Cerebellar nuclear complex (tissue), 1 donor: ENCODE measurements around the gene GCNT2.
A peak's percentile ranks its signal among the peaks of the same experiment; 100 is the strongest.
"Not testable (repeated sequence)": the region's sequence is repeated elsewhere in the genome, so short reads cannot be mapped to it uniquely, and the experiment has no call there.

Experiments used
- DNase-seq, 2 experiments: peaks; one replicate each; lab custom pipeline; 2025; lab: John Stamatoyannopoulos, UW

GCNT2 gene

DNA sequence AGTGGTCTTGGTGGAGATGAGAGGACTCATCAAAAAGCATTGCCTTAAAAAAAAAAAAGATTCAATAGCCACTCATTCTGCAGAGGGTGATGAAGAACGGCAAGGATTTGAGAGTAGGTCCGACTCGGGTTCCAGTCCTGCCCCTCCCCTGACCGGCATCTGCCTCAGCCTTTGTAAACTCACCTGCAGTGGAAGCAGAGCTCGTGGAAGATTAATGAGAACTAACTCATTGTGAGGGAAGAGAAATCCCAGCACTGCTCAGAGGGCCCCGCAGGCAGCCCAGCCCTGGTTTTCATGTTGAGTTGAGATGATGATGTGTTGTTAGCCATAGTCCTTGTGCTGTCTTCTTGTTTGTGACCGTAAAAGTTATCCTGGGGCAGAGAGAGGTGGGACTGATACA is 59.4 kb downstream of the GCNT2 start:
- DNase-seq, result no peak

DNA sequence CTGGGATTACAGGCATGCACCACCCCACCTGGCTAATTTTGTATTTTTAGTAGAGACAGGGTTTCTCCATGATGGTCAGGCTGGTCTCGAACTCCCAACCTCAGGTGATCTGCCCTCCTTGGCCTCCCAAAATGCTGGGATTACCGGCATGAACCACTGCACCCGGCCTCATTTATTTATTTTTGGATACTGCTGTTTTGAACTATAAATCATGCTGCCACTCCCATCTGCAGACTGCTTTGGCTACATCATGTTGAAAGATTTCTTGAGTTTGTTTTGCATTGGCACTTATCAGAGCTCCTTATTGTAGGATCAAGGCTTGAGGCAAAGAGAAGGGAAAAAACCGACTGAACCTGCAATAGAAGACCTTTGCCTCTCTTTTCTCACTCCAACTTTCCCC is 60.3 kb downstream of the GCNT2 start:
- DNase-seq, result not testable (repeated sequence)

- no peak for DNase-seq
These were observed 61.8 kb downstream of the GCNT2 start for GRCh38 chr6:10582774-10583508.

GRCh38 chr6:10583509-10583901 is 62.4 kb downstream of the GCNT2 start:
- DNase-seq, result no peak

- DNase-seq, result no peak
These were observed 63.5 kb downstream of the GCNT2 start for GRCh38 chr6:10584607-10585006.

DNA sequence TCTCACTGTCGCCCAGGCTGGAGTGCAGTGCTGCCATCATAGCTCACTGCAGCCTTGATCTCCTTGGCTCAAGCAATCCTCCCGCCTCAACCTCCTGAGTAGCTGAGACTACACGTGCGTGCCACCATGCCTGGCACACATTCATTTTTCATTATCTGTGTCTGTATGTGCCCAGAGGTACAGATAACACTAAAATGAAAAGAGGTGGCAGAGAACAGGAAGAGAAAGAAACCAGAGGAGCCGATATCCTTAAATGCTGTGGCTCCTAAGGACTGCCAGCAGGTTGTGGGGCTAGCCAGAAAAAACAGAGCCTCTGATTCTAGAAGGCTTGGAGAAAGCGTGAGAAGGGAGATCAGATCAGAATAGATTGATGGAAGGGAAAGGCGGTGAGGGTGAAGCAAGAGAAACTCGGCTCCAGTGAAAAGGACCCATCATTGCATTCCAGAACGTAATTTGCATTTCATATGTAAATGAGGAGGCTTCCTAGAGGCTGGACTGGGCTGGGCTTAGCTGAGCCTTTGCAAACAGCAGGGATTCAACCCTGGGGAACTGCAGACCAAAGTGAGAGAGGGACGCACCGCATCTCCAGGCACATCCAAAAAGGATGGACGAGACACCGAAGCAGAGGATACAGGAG is 64.2 kb downstream of the GCNT2 start:
- DNase-seq, result peak in 1 of 2 experiments; percentile 53

DNA sequence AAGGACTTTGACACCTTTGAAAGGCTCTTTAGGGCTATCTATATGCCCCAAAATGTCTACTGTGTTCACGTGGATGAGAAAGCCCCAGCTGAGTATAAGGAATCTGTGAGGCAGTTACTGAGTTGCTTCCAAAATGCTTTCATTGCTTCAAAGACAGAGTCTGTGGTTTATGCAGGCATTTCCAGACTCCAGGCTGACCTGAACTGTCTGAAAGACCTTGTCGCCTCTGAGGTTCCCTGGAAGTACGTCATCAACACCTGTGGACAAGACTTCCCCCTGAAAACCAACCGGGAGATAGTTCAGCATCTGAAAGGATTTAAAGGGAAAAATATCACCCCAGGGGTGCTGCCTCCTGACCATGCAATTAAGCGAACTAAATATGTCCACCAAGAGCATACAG is 65.2 kb downstream of the GCNT2 start:
- no peak for DNase-seq

DNA sequence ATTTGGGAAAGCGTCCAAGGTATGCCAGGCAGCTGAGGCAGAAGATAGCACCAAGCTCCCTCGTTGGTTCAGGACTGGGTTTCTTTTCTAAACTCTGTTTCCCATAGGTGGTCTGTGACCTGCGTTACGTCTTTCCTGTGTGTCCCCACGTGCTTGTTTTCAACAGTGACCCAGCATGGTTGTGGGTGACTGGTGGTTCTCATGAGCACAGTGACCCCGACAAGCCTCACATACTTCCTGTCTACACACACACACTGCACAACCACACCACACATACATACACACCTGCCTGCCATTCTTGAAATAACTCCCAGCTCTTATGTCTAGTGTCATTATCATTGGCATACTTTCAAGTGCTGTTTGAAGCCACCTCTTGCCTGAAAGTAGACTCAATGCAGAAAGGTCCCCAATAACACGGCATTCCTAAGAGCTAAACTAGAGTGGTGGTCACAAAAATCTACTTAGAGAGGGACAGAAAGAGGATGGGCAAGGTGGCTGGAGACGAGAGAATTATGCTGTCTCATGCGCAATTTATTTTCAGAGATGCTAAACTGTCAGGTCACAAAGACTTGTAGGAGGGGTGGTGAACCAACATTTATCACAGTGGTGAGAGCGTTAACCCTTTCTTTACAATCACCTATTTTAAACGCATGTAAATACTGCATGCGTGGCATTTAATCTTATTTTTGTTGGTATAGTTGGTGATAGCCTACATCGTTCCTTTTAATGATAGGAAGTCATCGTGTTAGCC is 66.7 kb downstream of the GCNT2 start:
- DNase-seq, result no peak

DNA sequence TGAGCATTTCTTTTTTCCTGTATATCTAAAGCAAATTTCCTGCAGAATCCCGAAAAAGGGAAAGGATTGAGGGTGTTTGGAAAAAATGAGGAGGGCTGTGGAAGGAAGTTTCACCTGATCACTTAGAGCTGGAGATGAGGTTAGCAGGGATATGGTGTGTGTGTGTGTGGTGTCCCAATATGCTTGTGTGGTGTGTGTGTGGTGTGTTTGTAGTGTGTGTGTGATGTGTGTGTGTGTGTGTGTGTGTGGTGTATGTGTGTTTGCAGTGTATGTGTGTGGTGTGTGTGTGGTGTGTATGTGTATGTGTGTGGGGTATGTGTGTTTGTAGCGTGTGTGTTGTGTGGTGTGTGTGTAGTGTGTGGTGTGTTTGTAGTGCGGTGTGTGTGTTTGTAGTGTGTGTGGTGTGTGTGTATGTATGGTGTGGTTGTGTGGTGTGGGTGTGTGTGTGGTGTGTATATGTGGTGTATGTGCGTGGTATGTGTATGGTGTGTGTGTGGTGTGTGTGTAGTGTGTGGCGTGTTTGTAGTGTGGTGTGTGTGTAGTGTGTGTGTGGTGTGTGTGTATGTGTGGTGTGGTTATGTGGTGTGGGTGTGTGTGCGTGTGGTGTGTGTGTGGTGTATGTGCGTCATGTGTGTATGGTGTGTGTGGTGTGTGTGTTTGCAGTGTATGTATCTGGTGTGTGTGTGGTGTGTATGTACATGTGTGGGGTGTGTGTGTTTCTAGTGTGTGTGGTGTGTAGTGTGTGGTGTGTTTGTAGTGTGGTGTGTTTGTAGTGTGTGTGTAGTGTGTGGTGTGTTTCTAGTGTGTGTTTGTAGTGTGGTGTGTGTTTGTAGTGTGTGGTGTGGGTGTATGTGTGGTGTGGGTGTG is 67.6 kb downstream of the GCNT2 start:
- no peak for DNase-seq

GRCh38 chr6:10589429-10589727 is 68.2 kb downstream of the GCNT2 start:
- DNase-seq, result peak in 1 of 2 experiments; percentile 67

DNA sequence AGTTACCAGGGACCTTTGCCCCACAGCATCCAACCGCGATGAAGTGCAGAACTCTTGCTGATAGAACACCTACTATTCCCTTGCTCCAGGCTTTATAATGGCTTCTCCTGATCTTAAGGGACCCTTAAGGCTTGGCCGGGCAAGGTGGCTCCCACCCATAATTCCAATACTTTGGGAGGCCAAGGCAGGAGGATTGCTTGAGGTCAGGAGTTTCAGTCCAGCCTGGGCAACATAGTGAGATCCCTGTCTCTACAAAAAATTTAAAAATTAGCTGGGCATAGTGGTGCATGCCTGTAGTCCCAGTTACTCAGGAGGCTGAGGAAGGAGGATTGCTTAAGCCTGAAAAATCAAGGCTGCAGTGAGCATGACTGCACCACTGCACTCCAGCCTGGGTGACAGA is 68.8 kb downstream of the GCNT2 start:
- DNase-seq, result no peak

DNA sequence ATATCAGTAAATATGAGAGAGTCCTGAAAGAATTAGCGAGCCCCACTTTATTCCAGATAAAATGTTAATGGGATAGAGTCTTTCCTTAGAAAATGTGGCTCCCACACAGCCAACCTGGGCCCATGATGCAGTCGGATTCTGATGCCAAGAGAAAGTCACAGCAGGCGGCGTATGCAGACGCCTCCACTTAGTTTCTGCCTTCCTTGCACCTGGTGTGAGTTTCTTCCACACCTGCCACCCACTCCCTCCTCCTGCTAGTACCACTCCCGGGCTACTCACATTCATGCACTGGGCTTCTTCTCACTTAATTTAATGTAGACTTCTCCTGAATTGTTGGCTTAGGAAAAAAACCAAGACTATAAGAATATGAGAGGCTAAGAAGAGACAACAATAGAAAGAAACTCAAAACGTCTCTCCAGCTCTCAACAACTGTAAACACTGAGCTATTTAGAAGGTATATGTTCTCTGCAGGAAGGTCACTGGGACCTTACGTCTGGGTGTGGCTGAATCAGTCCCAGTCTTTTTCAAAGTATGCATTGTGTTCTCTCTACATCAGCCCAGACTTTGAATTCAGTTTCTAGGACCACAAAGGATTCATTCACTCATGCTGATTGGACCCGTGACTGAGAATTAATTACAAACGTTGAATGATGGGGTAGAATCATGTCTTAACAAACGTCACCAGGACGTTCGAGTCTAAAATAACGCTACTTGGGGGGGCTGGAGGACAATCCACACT is 70.4 kb downstream of the GCNT2 start:
- no peak for DNase-seq

DNA sequence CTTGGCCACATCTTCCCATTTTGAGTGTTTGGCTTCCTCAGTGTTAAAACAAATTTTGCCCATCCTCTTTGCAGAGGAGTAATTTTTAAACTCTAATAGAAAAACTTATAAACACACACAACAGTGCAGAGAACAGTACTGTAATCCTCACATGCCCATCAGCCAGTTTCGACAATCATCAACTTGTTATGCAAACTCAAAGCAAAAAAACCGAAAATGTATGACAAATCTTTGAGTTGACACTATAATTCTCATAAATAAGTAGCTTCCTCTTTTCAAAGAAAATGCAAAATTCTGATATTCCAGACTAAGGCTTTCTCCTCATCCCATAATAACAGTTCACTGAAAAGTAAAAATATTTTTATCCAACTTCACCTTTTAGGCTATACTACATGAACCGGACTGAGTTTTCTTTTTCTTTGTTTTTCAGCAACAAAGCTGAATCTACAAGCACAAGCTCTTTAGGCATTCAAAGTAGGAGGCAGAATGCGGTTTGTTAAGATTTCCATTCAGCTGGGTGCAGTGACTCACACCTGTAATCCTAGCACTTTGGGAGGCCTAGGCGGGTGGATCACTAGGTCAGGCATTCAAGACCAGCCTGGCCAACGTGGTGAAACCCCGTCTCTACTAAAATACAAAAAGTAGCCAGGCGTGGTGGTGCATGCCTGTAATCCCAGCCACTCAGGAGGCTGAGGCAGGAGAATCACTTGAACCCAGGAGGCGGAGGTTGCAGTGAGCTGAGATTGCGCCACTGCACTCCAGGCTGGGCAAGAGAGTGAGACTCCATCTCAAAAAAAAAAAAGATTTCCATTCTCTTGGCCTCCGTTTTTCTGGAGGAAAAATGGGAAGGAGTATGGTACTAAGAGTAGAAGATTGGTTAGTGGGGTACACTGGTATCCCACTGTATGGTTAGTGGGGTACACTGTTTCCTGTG is 74.8 kb downstream of the GCNT2 start:
- no peak for DNase-seq

GRCh38 chr6:10597499-10598001 is 76.4 kb downstream of the GCNT2 start:
- DNase-seq, result no peak

GRCh38 chr6:10598084-10598960 is 77.2 kb downstream of the GCNT2 start:
- DNase-seq, result no peak

GRCh38 chr6:10599046-10599445 is 77.9 kb downstream of the GCNT2 start:
- DNase-seq, result no peak

DNA sequence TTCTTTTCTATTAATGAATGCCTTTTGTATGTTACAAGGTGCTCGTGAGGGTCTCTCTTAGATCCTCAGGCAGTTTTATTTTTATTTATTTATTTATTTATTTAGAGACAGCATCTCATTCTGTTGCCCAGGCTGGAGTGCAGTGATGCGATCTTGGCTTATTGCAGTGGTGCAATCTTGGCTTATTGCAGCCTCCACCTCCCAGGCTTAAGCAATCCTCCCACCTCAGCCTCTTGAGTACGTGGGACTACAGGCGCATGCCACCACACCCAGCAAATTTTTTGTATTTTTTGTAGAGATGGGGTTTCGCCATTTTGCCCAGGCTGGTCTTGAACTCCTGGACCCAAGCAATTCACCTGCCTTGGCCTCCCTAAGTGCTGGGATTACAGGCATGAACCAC is 79.5 kb downstream of the GCNT2 start:
- DNase-seq, result not testable (repeated sequence)

- no peak for DNase-seq
These were observed 82.1 kb downstream of the GCNT2 start for GRCh38 chr6:10603219-10603618.

- DNase-seq, result no peak
These were observed 87.9 kb downstream of the GCNT2 start for GRCh38 chr6:10609038-10609437.
